Stimulated activated CD4-positive, alpha-beta T cell treated with anti-CD3 and anti-CD28 coated beads, TNF-alpha, amount 100 ng/mL, for 24 hours (primary cell): ENCODE data around the gene SNTG2.
"Not testable (repeated sequence)": the region's sequence is repeated elsewhere in the genome, so short reads cannot be mapped to it uniquely, and the experiment has no call there.

Source experiments
- DNase-seq, 3 experiments: peaks; one replicate each; pipeline ENCODE4 v3.0.0-alpha.2; 2020; ENCODE audit warnings: low read depth in 3 of 3

SNTG2 gene

DNA sequence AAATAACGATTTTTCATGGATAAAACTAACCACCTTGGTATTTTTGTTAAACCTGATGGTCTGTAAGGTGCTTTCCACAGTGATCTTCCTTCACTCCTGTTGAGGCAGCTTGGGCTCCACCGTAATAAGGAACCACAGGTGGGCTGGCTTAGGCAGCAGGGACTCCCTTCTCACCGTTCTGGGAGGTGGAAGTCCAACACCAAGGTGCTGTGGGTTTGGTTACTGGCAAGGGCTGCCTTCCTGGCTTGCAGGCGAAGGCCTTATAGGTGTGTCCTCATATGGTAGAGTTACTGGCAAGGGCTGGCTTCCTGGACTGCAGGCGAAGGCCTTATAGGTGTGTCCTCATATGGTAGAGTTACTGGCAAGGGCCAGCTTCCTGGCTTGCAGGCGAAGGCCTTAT lies 143.0 kb downstream of the SNTG2 start:
- DNase-seq = not testable (repeated sequence)

- no peak for DNase-seq
These were observed 146.5 kb downstream of the SNTG2 start for GRCh38 chr2:1097101-1097500.

- no peak for DNase-seq
These were observed 148.8 kb downstream of the SNTG2 start for GRCh38 chr2:1099418-1099817.

DNA sequence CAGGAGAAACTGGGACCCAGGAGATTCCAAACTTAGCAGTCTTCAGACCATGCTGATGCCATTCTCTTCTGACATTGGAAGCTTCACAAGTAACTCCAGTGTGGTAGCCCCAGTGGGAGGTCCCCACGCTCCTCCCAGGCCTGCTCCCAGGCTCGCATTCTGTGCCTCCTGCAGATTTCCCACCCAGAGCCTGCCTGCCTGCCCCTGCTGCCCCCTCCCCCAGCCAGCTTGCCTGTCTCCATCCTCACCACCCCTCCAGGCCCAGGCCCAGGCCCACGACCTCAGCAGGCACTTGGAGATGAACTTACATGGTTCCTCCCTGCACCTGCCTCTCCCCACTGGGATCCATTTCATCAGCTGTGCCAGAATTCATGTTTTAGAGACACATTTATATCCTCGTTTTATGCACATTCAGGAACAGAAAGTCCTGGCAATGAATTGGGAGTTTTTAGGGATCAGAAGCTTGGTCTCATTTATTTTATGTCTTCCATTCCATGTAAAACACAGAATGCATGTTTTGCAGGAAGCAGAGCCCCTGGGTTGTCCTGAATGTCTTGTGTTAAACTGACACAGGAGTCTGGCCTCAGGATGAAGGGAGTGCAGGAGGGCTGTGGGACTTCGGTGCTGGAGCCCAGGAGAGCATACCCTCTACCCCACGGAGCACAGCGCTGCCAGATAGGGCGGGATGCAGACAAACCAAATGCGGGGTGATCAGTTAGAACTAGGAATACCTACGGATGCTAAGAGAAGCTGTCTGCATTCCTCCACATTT lies 150.5 kb downstream of the SNTG2 start:
- no peak for DNase-seq

GRCh38 chr2:1101982-1102590 lies 151.4 kb downstream of the SNTG2 start:
- DNase-seq = no peak

GRCh38 chr2:1104364-1104763 lies 153.7 kb downstream of the SNTG2 start:
- DNase-seq = no peak

DNA sequence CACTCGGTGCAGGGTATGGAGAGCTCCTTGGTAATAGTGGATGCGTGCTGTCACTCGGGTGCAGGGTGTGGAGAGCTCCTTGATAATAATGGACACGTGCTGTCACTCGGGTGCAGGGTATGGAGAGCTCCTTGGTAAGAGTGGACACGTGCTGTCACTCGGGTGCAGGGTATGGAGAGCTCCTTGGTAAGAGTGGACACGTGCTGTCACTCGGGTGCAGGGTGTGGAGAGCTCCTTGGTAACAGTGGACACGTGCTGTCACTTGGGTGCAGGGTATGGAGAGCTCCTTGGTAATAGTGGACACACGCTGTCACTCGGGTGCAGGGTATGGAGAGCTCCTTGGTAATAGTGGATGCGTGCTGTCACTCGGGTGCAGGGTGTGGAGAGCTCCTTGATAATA lies 155.7 kb downstream of the SNTG2 start:
- not testable (repeated sequence) for DNase-seq

DNA sequence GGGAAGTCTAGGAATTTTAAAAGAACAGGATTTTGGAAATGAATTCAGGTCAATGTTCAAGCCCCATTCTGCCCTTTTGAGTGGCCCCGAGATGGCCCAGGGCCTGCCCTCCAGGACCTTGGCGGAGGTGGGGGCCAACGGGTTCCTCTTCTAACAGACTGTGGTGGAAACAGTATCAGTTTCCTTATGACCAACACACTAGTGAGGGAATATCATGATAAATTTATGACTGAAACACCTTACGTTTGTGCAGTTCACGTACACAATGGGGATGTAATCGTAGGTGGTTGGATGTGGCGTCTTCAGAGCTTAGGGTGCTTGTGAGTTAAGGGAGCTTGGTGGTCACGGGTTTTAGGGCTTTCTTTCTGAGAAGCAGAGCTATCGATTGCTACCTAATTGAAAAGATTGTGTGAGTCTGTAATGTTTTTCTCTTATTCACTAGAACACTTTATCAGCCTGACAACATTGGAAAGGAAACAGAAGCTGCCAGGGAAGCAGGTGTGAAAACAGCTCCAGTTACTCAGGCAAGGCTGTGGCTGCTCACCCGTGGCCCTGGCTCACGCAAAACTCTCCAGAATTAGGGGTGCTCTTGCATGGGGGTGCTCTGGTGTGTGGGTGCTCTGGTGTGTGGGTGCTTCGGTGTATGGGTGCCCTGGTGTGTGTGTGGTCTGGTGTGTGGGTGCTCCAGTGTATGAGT lies 165.3 kb downstream of the SNTG2 start:
- DNase-seq = no peak

DNA sequence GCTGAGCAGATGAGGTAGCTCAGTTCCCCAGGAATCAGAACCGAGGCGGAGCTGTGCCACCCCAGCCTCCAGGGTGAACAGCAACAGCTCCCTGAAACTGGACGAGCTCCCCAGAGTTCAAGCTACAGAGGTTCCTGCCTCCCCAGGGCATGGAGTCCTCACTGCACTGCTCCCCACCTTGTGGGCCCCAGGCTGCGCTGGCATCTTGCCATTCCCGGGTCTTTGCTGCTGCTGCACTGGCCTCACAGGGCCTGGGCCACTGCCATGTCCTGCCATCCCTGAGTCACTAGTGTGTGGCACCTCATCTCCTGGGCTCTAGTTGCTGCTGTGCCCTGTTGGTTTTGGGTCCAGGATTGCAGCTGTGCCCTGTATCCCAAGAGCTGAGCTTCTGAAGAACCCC lies 166.9 kb downstream of the SNTG2 start:
- no peak for DNase-seq

- DNase-seq = no peak
These were observed 174.6 kb downstream of the SNTG2 start for GRCh38 chr2:1125217-1125616.

GRCh38 chr2:1125633-1126370 lies 175.2 kb downstream of the SNTG2 start:
- DNase-seq = no peak

- no peak for DNase-seq
These were observed 179.3 kb downstream of the SNTG2 start for GRCh38 chr2:1129982-1130381.

DNA sequence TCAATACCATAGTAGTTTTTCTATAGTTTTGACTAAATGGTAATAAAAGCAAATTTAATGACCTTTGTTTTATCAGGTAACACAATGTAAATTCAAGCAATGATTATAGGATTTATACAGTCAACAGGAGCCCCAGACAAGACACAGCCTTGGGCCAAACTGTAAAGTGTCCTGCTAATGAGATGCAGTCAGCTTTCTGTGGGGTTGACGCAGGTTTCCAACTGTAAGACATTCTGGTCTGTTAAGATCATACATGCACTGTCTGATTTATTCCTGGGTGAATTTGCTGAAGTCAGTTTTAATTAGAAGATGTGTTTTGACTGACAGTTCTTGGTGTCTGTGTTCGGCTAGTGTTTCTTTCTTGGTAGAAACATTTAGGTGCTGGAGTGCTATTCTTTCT lies 180.3 kb downstream of the SNTG2 start:
- no peak for DNase-seq

DNA sequence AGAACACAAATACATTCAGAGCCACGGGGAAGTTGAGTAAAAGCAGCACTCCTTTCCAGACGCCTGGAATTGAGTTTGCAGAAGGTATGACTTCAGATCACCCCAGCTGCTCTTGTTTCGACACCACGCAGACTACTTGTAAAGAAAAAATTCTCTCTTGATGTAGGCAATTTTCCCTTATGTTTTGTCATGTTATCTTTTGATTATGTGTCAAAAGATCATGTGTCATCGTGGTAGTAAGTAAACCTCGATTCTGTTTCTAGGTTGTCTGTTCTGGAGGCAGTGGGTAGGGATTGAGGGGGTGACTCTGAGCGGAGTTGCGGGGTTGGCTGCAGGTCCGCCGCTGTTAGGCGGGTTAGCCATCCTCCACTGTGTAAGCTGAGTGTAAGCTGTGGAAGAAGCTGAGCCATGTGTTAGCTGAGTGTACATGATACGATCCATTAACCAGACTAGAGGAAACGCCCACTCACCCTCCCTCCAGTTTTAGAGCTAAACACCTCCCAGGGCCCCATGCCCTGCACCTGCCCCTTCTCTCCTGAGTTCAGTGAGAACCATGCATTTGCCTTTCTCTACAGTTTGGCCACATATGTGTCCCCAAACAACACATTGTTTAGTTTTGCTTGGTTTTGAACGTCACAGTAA lies 181.8 kb downstream of the SNTG2 start:
- DNase-seq = peak in 2 of 3 experiments; percentile 11 to 44

DNA sequence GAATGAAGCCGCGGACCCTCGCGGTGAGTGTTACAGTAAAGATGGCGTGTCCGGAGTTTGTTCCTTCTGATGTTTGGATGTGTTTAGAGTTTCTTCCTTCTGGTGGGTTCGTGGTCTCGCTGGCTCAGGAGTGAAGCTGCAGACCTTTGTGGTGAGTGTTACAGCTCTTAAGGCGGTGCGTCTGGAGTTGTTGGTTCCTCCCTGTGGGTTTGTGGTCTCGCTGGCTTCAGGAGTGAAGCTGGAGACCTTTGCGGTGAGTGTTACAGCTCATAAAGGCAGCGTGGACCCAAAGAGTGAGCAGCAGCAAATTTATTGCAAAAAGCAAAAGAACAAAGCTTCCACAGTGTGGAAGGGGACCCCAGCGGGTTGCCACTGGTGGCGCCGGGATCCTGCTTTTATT lies 183.2 kb downstream of the SNTG2 start:
- peak in 1 of 3 experiments; percentile 38 for DNase-seq

DNA sequence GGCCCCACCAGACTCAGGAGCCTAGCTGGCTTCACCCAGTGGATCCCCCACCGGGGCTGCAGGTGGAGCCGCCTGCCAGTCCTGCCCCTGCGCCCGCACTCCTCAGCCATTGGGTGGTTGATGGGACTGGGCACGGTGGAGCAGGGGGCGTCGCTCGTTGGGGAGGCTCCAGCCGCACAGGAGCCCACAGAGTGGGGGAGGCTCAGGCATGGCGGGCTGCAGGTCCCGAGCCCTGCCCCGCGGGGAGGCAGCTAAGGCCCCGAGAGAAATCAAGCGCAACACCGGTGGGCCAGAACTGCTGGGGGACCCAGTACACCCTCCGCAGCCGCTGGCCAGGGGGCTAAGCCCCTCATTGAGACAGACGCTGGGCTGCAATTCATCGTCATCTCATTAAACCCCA lies 184.0 kb downstream of the SNTG2 start:
- no peak for DNase-seq

DNA sequence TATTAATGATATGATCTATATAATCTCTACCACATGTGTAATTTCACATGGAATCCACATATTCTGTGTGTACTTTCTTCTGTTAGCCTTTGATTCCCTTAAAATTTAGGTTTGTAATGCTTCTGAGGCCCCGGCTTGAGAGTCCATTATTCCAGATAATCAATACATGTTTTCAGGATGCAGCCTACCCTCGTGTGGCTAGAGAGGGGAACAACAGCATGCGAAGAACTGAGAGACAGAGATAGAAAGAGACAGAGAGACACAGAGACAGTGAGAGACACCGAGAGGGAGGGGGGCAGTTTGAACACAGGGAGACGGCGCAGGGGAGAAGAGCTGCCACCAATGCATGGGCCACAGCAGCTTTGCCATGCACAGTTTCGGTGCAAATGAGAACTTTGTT lies 185.4 kb downstream of the SNTG2 start:
- DNase-seq = no peak

DNA sequence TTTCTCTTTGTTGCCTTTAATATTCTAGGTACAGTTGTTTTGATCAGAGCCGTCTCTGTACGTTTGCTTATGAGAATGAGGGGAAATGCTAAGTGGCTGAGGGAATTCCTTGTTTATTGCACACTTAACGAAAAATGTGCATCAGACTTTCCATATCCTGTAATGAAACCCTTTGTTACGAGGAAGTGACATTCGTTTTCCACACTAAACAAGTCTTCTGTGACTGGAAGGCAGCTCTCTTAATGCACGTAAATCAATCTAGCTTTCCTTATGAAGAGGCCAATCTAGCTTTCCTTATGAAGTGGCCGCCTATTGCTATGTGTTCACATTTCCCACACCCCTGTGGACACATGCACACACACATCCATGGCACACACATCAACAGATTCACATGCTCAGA lies 186.2 kb downstream of the SNTG2 start:
- DNase-seq = peak in 1 of 3 experiments; percentile 14

DNA sequence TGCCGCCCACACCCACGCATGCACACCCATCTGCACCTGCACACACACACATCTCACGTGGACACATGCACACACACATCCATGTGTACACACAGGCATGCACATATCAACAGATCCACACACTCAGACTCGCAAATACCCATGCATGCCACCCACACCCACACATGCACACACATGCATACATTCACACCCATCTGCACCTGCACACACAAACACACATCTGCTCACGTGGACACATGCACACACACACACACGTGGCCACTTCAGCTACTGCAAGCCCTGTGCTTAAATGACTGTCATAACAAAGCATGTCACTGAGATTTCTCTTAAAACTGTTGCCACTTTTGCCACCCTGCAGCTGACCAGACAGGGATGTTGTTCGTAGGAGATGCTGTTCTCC lies 186.6 kb downstream of the SNTG2 start:
- no peak for DNase-seq

DNA sequence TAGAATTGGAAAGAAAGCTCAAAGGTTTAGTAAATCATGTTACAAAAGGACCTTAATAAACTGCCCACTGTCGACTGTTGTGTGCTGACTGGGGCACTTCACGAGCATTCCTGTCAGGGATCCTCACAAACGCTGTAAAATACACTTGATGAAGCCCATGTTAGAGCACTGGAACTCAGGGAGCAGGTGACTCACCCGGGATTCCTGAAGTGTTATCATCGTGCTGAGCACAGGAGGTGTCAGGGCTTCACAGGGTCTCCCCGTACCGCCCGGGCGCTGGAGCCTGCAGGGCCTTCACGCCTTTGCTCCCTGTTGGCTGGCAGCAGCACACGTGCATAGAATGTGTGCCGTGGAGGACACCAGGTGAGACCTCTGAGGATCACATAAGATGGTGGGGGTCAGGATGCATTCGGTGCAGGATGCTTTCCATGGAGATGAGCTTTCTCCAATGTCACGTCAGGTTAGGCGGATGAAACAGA lies 187.3 kb downstream of the SNTG2 start:
- no peak for DNase-seq

DNA sequence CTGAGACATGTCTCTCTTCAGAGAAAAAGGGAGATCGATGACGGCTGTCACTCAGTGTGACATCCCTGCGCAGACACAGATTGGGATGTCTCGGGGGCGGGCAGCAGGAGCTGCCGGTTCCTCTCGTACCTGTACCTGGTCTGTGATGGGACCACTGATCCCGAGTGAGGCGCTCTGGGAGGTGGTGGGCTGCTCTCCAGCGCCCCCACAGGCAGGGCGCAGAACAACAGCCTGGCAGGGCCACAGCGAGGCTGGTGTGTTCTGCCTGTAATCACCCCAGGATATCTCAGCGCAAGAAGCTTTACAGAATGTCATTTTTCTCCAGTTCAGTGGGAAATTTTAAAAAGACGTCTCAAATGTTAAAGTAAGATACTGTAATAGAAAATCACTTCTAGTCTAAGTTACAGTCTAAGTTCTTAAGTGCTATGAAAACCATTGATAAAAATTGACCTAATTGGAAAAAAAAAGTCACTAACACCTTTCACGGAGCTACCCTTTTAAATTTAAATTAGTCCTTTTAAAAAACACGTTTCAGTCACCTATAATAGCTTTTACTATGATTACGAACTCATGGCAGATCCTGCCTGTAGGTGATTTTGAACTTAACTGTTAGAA lies 189.8 kb downstream of the SNTG2 start:
- peak in 2 of 3 experiments; percentile 36 to 44 for DNase-seq
